Suppressor macrophage (primary cell): ENCODE results near the gene MARCHF7.
"Not testable (repeated sequence)": the region's sequence is repeated elsewhere in the genome, so short reads cannot be mapped to it uniquely, and the experiment has no call there.

Source experiments
- DNase-seq, 4 experiments: peaks; one replicate each; pipeline ENCODE4 v3.0.0-alpha.2; 2020 to 2022

Gene MARCHF7

DNA sequence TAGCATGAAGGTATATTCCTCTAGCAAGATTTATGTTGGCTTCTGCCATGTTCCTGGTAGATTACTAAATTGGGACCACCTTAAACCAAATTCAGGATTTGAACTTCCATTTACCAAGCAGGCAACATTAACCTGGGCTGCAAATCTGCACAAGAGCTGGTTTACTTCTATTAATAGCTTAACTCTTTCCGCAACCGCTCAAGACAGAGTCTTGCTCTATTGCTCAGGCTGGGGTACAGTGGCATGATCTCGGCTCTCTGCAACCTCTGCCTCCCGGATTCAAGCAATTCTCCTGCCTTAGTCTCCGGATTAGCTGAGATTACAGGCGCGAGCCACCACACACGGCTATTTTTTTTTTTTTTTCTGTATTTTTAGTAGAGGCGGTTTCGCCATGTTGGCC lies 8.4 kb downstream of the MARCHF7 start:
- no peak for DNase-seq

DNA sequence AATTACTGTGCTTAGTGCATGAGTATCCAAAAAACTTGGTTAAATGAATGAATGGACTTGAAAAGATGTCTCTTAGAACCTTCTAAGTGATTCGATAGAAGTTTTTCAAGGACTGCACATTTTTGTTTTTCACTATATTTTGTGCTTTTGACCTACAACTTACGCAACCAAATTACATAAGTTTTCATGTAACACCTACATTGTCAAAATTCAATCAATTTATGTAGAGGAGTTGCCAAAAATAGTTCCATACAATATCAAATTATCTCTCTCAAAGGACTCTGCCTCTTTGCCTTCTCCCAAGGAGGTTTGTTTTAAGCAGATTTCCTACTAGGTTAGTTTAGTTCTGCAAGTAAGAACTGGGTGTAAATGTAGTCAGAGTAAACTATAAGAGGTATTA lies 10.3 kb downstream of the MARCHF7 start:
- no peak for DNase-seq

DNA sequence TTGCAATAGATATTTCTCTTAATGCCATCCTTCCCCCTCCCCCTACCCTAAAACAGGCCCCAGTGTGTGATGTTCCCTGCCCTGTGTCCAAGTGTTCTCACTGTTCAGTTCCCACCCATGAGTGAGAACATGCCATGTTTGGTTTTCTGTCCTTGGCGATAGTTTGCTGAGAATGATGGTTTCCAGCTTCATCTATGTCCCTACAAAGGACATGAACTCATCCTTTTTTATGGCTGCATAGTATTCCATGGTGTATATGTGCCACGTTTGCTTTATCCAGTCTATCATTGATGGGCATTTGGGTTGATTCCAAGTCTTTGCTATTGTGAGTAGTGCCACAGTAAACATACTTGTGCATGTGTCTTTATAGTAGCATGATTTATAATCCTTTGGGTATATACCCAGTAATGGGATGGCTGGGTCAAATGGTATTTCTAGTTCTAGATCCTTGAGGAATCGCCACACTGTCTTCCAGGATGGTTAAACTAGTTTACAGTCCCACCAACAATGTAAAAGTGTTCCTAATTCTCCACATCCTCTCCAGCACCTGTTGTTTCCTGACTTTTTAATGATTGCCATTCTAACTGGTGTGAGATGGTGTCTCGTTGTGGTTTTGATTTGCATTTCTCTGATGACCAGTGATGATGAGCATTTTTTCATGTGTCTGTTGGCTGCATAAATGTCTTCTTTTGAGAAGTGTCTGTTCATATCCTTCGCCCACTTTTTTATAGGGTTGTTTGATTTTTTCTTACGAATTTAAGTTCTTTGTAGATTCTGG lies 12.7 kb downstream of the MARCHF7 start:
- DNase-seq = not testable (repeated sequence)

DNA sequence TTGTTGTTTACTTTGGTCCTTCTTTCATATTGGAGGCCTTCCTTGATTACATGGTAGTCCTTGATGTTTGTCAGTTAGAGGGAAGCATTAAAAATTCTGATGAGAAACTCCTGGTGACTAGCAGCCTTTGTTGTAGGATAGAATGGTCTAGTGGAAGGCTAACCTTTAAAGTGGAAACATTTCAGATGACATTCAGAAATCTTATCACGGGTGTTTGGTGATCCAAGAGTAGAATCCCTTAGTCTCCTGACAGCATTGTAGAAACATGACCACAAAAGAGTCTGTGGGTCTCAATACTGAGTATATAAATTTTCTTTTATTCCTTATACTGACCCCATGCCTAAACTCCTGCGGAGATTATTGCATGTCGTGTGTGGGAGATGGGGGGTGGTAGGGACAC lies 13.4 kb downstream of the MARCHF7 start:
- no peak for DNase-seq

DNA sequence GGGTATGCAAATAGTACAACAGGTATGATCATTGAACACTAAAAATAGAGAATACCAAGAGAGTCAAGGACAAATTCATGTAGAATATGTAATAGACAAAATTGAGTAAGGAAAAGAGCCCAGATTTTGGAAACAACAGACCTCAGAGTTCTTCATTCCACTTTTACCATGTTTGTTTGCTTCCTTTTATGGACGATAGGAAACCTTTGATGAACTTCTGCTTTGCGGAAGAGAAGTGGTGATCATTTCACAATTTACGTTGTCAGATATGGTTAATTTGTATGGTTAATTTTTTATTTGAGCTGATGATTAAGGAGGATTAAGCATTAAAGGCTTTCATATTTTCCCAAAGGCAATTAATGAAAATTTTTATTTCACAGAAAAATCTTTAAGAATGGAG lies 16.3 kb downstream of the MARCHF7 start:
- DNase-seq = peak; percentile 13 to 59 (median 41)

DNA sequence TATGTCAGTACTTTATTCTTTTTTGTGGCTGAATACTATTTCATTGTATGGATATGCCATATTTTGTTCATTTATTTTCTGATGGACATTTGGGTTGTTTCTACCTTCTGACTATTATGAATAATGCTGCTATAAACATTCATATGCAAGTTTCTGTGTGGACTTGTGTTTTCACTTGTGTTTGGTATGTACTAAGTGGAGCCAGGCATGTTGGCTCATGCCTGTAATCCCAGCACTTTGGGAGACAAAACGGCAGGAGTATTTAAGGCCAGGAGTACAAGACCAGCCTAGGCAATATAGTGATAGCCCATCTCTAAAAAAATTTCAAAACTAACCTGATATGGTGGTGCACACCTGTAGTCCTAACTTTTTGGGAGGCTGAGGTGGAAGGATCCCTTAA lies 23.3 kb downstream of the MARCHF7 start:
- DNase-seq = no peak

DNA sequence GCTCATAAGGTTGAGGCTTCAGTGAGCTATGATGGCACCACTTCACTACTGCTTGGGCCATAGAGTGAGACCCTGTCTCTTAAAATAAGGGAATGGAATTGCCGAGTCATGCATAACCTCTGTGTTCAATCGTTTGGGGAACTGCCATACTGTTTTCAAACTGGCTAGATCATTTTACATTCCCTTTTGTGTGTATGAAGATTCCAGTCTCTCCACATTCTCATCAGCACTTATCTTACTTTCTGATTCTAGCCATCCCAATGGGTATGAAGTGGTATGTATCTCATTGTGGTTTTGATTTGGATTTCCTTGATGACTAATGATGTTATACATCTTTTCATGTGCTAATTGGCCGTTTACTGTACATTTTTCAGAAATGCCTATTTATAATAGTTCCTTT lies 23.7 kb downstream of the MARCHF7 start:
- DNase-seq = no peak

DNA sequence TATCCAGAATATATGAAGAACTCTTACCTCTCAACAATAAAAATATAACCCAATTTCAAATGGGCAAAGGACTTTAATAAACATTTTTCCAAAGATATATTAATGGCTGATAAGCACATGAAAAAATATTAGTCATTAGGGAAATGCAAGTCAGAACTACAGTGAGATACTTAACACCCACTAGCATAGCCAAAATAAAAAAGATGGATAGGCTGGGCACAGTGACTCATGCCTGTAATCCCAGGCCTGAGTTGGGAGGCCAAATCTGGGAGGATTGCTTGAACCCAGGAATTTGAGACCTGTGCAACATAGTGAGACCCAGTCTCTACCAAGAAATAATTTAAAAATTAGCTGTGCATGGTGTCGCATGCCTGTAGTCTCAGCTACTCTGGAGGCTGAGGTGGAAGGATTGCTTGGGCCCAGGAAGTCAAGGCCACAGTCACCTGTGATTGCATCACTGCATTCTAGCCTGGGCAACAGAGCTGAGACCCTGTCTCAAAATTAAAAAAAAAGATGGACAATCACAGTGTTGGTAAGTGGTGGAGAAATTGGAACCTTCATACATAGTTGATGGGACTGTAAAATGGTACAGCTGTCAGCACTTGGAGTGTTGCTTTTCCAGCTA lies 25.1 kb downstream of the MARCHF7 start:
- DNase-seq = no peak

DNA sequence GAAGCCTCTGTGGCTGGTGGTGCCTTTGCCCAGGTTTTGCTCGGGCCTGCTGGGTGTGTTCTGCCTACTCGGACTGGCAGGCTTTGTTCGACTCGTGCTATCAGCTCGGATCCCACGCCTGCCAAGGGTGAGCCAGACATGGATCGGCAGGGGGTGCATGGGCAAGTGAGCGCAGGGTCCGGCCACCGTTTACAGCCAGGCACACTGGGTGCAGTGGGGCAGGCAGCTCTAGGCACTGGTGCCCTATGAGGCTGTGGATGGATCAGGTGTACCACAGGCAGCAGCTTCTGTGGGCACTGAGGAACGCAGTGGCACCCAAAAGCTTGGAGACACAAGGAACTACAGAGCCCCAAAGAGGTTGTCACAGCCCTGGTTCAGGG lies 25.6 kb downstream of the MARCHF7 start:
- DNase-seq = no peak

DNA sequence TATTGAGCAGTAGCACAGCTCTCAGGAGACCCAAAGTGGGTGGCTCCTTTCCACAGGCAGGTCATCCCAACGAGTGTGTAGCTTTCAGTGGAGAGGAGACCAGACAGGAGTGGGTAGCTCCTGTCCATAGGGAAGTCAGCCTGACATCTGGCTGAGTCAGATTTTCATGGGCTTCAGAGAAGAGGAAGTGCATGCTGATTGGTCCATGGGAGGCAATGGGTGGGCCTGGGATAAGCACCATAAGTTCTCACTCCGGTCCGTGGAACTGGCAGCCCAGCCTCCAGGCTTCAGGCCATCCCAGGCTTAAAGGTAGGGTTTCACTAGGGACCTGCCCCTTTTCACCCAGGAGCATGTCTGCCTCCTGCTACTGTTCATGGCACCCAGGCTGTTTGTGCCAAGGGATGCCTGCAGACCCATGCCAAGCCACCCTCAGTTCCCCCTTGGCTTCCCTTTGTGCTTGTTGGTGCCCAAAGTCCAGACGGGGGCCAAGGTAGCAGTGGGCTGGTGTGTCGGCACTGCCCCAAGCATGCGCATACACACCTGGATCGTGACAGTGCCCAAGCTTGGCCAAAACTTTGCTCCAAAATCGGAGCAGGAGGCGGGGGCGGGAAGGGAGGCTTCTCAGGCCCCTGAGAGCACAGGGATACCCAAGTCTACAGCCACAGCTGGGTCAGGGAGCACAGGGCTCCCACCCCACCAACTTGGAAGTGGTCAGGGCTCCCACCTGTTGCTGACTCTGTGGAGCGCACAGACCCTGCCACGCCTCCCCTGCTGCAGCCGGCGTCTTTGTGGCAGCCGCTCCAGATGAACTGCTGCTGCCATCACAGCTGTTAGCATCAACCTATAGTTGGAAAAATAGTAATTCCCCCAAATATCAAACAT lies 26.4 kb downstream of the MARCHF7 start:
- peak; percentile 52 to 74 (median 62) for DNase-seq

DNA sequence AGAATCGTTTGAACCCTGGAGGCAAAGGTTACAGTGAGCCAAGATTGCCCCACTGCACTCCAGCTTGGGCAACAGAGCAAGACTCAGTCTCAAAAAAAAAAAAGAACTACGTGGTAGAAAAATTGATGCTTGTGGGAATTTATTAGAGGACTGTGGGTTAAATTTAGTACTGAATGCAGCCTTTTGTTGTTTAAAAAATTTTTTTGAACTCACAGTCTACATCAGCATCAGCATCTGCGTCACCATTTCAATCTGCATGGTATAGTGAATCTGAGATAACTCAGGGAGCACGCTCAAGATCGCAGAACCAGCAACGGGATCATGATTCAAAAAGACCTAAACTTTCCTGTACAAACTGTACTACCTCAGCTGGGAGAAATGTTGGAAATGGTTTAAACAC lies 30.5 kb downstream of the MARCHF7 start:
- no peak for DNase-seq

DNA sequence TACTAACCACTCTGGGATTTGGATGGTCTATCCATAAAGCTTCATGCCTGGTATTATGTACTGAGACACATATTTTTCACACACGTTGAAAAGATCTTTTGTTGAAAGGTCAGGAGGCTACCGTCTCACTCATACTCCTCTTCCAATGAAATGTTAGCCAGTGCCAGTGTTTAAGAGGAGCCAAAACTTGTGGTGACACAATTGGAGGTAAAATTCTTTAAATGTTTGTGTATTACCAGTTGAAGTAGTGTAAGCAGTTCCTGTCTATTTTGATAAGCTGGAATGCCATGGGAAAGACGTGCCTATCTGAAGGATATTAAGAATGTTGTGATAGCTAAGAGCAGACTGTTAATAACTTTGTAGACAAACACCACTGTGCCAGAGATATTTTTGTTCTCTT lies 32.1 kb downstream of the MARCHF7 start:
- no peak for DNase-seq

DNA sequence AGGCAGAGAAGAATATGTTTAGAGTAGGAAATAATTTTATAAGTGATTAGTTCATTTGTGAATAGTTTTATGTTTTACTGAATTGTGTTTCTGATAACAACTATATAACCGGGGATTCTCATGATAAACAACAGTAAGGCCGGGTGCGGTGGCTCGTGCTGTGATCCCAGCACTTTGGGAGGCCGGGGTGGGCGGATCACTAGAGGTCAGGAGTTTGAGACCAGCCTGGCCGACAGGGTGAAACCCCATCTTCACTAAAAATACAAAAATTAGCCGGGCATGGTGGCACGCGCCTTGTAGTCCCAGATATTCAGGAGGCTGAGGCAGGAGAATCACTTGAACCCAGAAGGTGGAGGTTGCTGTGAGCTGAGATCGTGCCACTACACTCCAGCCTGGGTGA lies 32.9 kb downstream of the MARCHF7 start:
- DNase-seq = not testable (repeated sequence)

DNA sequence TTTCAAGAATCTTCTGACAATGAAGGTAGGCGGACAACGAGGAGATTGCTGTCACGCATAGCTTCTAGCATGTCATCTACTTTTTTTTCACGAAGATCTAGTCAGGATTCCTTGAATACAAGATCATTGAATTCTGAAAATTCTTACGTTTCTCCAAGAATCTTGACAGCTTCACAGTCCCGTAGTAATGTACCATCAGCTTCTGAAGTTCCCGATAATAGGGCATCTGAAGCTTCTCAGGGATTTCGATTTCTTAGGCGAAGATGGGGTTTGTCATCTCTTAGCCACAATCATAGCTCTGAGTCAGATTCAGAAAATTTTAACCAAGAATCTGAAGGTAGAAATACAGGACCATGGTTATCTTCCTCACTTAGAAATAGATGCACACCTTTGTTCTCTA lies 35.8 kb downstream of the MARCHF7 start:
- DNase-seq = no peak

DNA sequence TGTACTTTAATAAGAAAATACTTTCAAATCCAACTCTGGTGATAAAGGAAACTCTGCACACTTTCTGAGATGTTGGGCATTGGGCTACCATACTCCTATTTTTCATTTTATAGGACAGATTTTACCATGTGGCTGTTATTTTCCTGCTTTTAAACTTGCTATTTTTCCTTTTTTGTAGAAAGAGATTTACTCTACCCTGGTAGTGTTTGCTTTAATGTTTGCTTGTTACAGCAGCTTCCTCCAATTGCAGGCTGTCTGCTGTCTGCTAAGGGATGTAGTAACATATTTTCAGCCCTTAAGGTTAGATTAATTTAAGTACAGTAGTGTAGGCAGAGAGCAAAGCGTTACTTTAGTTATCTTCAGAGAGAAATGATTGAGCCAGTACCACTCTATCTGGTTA lies 38.6 kb downstream of the MARCHF7 start:
- DNase-seq = no peak

DNA sequence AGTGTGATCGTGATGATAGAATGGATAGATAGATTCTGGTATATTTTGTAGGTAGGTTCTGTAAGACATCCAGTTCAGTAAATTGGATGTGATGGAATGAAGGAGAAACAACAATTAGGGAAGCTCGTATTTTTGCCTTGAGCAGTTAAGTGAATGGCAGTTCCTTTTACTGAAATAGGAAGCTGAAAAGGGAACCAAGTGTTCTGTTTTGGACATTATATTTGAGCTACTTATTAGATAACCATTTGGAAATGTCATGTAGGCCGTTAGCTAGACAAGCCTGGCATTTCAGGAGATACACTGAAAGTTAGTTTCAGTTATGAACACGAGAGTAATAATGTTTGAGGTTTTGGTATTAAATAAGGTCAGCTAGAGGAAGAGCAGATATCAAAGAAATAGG lies 41.5 kb downstream of the MARCHF7 start:
- peak; percentile 46 to 88 (median 72) for DNase-seq

DNA sequence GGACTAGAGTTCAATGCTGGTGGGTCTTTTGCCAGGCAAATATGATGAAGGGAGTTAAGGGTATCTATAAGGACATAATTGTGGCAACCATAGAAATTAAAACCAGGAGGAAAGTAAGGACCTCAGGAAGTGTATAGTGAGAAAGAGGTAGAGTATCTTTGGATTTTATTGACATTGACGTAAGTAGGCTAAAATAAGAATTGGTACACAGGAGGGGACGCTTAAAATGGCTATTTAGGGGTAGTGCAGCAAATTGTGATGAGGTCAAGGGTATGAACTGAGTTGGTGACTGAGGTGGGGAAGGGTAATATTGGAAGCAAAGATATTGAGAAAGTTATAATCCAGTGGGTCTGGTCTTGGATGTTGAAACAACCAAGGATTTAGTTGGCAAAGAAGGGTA lies 42.7 kb downstream of the MARCHF7 start:
- no peak for DNase-seq

DNA sequence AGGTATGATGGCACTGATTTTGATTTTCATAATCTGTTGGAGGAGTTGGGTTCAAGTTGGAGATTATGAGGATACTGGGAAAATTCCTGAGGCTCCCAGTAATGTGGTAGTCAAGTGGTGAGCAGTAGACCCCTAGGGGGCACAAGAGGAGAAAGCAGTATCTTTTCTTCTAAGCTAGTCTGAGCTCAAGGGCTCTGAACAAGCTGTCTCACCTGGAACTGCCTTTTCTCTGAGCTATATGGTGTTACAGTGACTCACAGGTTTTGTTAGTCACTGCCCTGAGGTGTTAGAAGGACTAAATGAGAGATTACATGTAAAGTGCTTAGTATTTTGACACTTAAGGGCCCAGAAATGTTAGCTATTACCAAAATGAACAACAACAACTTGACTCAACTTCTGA lies 43.5 kb downstream of the MARCHF7 start:
- DNase-seq = no peak

DNA sequence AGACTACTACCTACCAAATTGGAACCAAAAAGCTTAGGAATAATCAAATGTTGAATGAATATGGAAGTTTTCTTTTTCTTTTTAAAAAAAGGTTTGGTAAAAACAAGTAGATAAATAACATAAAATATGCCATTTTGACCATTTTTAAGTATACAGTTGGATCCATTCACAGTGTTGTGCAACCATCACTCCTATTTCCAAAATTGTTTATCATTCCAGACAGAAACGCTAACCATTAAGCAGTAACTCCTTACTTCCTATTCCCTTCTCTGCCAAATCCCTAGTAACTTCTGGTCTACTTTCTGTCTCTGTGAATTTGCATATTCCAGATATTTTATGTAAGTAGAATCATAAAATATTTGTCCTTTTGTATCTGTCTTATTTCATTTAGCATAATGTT lies 45.9 kb downstream of the MARCHF7 start:
- no peak for DNase-seq

DNA sequence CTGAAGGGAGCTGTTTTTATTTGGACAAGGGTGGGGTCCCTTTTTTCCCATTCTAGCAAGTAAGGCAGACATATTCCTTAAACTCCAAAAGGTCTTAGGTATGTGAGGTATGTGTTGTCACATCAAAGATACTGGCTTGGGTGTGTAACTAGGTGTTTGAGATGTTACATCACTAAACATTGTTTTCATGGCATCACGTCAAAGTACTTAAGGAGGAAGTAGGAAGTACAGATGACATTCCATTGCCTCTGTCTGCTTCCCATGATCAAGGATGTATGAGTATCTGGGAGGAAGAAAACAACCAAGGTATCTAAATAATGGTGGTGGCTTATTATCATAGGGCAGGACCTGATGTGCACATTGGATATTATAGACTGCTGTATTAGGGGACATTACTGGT lies 46.4 kb downstream of the MARCHF7 start:
- DNase-seq = no peak

DNA sequence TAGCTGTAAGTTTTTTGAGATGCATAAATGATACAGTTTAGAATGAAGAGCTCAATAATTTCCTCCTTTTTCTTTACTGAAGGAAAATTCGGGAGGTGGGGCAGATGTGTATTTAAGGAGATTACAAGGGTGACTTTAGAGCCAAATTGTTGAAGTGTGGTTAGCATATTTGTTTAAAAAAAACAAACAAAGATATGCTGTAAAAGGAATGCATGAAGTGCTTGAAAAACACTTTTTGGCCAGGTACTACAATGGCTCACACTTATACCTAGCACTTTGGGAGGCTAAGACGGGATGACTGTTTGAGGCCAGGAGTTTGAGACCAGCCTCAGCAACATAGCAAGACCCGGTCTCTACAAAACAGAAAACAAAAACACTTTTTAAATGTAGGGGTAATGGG lies 47.3 kb downstream of the MARCHF7 start:
- DNase-seq = no peak

DNA sequence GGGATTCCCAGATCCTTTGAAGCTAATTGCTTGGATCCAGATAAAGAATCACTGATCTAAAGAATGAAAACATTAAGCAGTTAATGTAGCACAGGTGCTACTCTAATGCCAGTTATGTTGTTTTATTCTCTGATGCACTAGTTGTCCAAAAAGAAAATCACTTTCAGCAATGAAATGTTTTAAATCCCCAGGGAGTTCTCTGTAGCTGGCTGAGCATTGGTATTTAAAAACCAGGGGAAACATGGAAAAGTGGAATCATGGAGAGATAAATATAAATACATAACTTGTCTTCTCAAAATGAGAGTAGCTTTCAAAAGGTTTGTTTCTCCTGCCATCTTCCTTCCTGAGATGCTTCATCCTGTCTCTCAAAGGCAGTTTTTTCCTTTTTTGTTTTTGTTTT lies 48.0 kb downstream of the MARCHF7 start:
- no peak for DNase-seq

DNA sequence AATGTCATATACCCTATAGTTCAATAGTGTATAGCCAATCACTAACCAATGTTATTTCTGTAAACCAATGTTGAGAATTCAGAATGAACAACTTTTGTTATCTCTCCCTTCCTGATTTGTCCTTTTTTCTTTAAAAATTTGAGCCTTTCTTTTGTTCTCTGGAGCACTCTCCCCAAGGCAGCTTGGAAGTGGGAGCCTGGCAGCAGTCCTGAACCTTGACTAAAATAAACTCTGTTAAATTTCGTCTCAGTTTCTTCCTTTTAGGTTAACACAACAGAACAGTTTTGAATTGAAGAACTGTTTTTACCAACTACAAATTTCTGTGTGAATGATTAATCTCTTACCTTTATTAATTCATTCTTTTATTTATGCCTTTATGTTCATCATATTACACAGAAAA lies 49.8 kb downstream of the MARCHF7 start:
- DNase-seq = no peak
